ENCODE measurements around the gene CD99.
"Not testable (repeated sequence)": the region's sequence is repeated elsewhere in the genome, so short reads cannot be mapped to it uniquely, and the experiment has no call there.

CD99 gene

GRCh38 chrX:2766906-2767305, 75.8 kb downstream of the CD99 start:
- no peak for DNase-seq (ENCODE audit: extremely low read depth in 1 of 2, low read depth in 1 of 2)

GRCh38 chrX:2767631-2768455, 76.7 kb downstream of the CD99 start:
- DNase-seq (ENCODE audit: extremely low read depth in 1 of 2, low read depth in 1 of 2): no peak

GRCh38 chrX:2769615-2770014, 78.5 kb downstream of the CD99 start:
- DNase-seq (ENCODE audit: extremely low read depth in 1 of 2, low read depth in 1 of 2): no peak

GRCh38 chrX:2773166-2774055, 82.3 kb downstream of the CD99 start:
- DNase-seq (ENCODE audit: extremely low read depth in 1 of 2, low read depth in 1 of 2): not testable (repeated sequence)

- DNase-seq (ENCODE audit: extremely low read depth in 1 of 2, low read depth in 1 of 2): no peak
Measured at GRCh38 chrX:2774057-2774456, 83.0 kb downstream of the CD99 start.

- no peak for DNase-seq (ENCODE audit: extremely low read depth in 1 of 2, low read depth in 1 of 2)
Measured at GRCh38 chrX:2774776-2775175, 83.7 kb downstream of the CD99 start.

- not testable (repeated sequence) for DNase-seq (ENCODE audit: extremely low read depth in 1 of 2, low read depth in 1 of 2)
Measured at GRCh38 chrX:2780472-2781225, 89.6 kb downstream of the CD99 start.

GRCh38 chrX:2781226-2781571, 90.1 kb downstream of the CD99 start:
- DNase-seq (ENCODE audit: extremely low read depth in 1 of 2, low read depth in 1 of 2): no peak

- DNase-seq (ENCODE audit: extremely low read depth in 1 of 2, low read depth in 1 of 2): no peak
Measured at GRCh38 chrX:2781698-2782097, 90.6 kb downstream of the CD99 start.

GRCh38 chrX:2782171-2782570, 91.1 kb downstream of the CD99 start:
- no peak for DNase-seq (ENCODE audit: extremely low read depth in 1 of 2, low read depth in 1 of 2)

GRCh38 chrX:2782778-2783177, 91.7 kb downstream of the CD99 start:
- no peak for DNase-seq (ENCODE audit: extremely low read depth in 1 of 2, low read depth in 1 of 2)

- no peak for DNase-seq (ENCODE audit: extremely low read depth in 1 of 2, low read depth in 1 of 2)
Measured at GRCh38 chrX:2784026-2784425, 92.9 kb downstream of the CD99 start.

- no peak for DNase-seq (ENCODE audit: extremely low read depth in 1 of 2, low read depth in 1 of 2)
Measured at GRCh38 chrX:2785538-2785937, 94.4 kb downstream of the CD99 start.

GRCh38 chrX:2788980-2789379, 97.9 kb downstream of the CD99 start:
- DNase-seq (ENCODE audit: extremely low read depth in 1 of 2, low read depth in 1 of 2): no peak

- no peak for DNase-seq (ENCODE audit: extremely low read depth in 1 of 2, low read depth in 1 of 2)
Measured at GRCh38 chrX:2789569-2789968, 98.5 kb downstream of the CD99 start.

All from stimulated activated CD8-positive, alpha-beta memory T cell treated with anti-CD3 and anti-CD28 coated beads, Interleukin-7, amount 100 ng/mL, for 48 hours (primary cell).